Right lobe of liver (tissue), 4 donors: Measurements from ENCODE around the gene CAVIN1.

Experiments
- CTCF ChIP-seq, 4 donors: fragments of 200-600 bp in 3 of 4; fragments of 450-650 bp in 1 of 4; IDR thresholded peaks; one replicate each; pipeline versions ENCODE4 v1.5.1 to v1.8.0; 2016 to 2022; ENCODE audit warnings: antibody characterized with exemption in 4 of 4, mild to moderate bottlenecking in 2 of 4
- POLR2A ChIP-seq: fragments of 450-650 bp; IDR thresholded peaks from one replicate; pipeline ENCODE4 v1.6.1; 2017; ENCODE audit warnings: antibody characterized with exemption, mild to moderate bottlenecking
- donor health status: DM: no; HTN: no; CAD: no.
- donor health status: DM: no; HTN: no; CAD: no.
- donor health status: DM: no; HTN: yes; CAD: no.

DNA sequence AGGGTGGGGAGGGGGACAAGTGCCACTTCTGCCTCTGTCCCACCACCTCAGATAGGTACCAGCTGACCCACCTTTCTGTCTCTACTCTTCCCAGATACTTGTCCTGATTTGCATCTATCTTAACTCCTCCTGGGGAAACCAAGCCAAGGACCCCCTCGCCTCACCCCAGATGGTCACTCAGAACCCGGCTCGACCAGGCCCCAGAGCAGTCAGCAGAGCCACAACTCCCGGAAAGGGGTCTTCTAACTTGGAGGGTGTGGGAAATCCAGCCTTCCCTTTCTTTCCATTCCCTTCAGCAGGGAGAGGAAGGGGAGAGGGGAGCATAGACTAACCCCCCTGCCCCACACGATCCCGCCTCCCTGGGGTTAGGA, 1.9 kb downstream of the CAVIN1 start:
- TF ChIP-seq POLR2A (no peak), CTCF (IDR thresholded peaks at IDR 0.05) (no peak)
